KBM-7 (cell line): ENCODE measurements around the gene BPIFB2.

Experiments
- DNase-seq: peaks from one replicate; pipeline ENCODE4 v3.0.0-alpha.2; 2015
- in situ Hi-C: fragments of 300-500 bp; cut with MboI; formaldehyde crosslinking; loops from 2 replicates; pipeline ENCODE4 v1.14.3; 2020; ENCODE audit warnings: low sequenced_read_pairs, low pct_unique_long_range_greater_than_20kb, mixed read lengths

The BPIFB2 gene

GRCh38 chr20:33054381-33054780, 46.9 kb downstream of the BPIFB2 start:
- in situ Hi-C loops, result no loop called here

GRCh38 chr20:33054791-33055190, 47.3 kb downstream of the BPIFB2 start:
- in situ Hi-C loops, result no loop called here
- DNase-seq, result no peak

More at GRCh38 chr20:33054381-33054780, 46.9 kb downstream of the BPIFB2 start:
- DNase-seq, result no peak

- no peak for DNase-seq
- in situ Hi-C loops, result no loop called here
These were observed 51.6 kb downstream of the BPIFB2 start for GRCh38 chr20:33059136-33059535.

GRCh38 chr20:33059741-33060390, 52.4 kb downstream of the BPIFB2 start:
- no peak for DNase-seq
- in situ Hi-C loops, result no loop called here

- in situ Hi-C loops, result no loop called here
- no peak for DNase-seq
These were observed 54.1 kb downstream of the BPIFB2 start for GRCh38 chr20:33061658-33062028.

GRCh38 chr20:33062105-33062824, 54.8 kb downstream of the BPIFB2 start:
- in situ Hi-C loops, result no loop called here
- DNase-seq, result no peak

- in situ Hi-C loops, result no loop called here
- no peak for DNase-seq
These were observed 55.3 kb downstream of the BPIFB2 start for GRCh38 chr20:33062825-33063149.

- in situ Hi-C loops, result no loop called here
- DNase-seq, result no peak
These were observed 55.8 kb downstream of the BPIFB2 start for GRCh38 chr20:33063271-33063670.

- no peak for DNase-seq
- in situ Hi-C loops, result no loop called here
These were observed 57.2 kb downstream of the BPIFB2 start for GRCh38 chr20:33064572-33065287.

- in situ Hi-C loops, result no loop called here
- no peak for DNase-seq
These were observed 58.3 kb downstream of the BPIFB2 start for GRCh38 chr20:33065785-33066184.

- DNase-seq, result no peak
- in situ Hi-C loops, result no loop called here
These were observed 60.3 kb downstream of the BPIFB2 start for GRCh38 chr20:33067806-33068205.

- no peak for DNase-seq
- in situ Hi-C loops, result no loop called here
These were observed 60.9 kb downstream of the BPIFB2 start for GRCh38 chr20:33068251-33068939.

GRCh38 chr20:33069673-33070072, 62.2 kb downstream of the BPIFB2 start:
- no peak for DNase-seq
- in situ Hi-C loops, result no loop called here

- in situ Hi-C loops, result no loop called here
- no peak for DNase-seq
These were observed 62.9 kb downstream of the BPIFB2 start for GRCh38 chr20:33070111-33071053.

- in situ Hi-C loops, result no loop called here
- DNase-seq, result no peak
These were observed 63.7 kb downstream of the BPIFB2 start for GRCh38 chr20:33071198-33071597.

GRCh38 chr20:33072362-33072761, 64.9 kb downstream of the BPIFB2 start:
- in situ Hi-C loops, result no loop called here
- DNase-seq, result no peak

GRCh38 chr20:33072813-33073212, 65.3 kb downstream of the BPIFB2 start:
- DNase-seq, result no peak
- in situ Hi-C loops, result no loop called here
